Stomach smooth muscle (tissue), 2 donors: ENCODE measurements around the gene TADA2B.

ENCODE experiments used
- H3K27ac ChIP-seq: one replicate; pipeline ENCODE4 v1.7.0; 2013; ENCODE audit warnings: mild to moderate bottlenecking, low read length, inconsistent platforms
- H3K27me3 ChIP-seq, 2 donors: one replicate each; pipeline ENCODE4 v1.7.0; 2013; ENCODE audit warnings: low read length in 2 of 2; ENCODE audit not compliant: insufficient read depth in 2 of 2, control insufficient read depth in 1 of 2
- H3K36me3 ChIP-seq, 2 donors: one replicate each; pipeline ENCODE4 v1.7.0; 2013; ENCODE audit warnings: low read length in 2 of 2; ENCODE audit not compliant: control insufficient read depth in 2 of 2, insufficient read depth in 2 of 2
- H3K4me1 ChIP-seq: one replicate; pipeline ENCODE4 v1.7.0; 2013; ENCODE audit warnings: low read length; ENCODE audit not compliant: control insufficient read depth, insufficient read depth
- H3K4me3 ChIP-seq, 2 donors: one replicate each; pipeline ENCODE4 v1.7.0; 2013; ENCODE audit warnings: low read length in 2 of 2
- H3K9ac ChIP-seq, 2 donors: one replicate each; pipeline ENCODE4 v1.7.0; 2013; ENCODE audit warnings: low read length in 2 of 2, mild to moderate bottlenecking in 1 of 2
- H3K9me3 ChIP-seq, 2 donors: one replicate each; pipeline ENCODE4 v1.7.0; 2013; ENCODE audit warnings: low read length in 2 of 2; ENCODE audit not compliant: control insufficient read depth in 2 of 2
- donor health status: healthy.
- donor health status: Pancreatic carcinoma.

The TADA2B gene

GRCh38 chr4:7019367-7019766, 23.8 kb upstream of the TADA2B start:
- Histone ChIP-seq H3K4me3 (no peak overlapping the region), H3K27me3 (no peaks in the 10 kb centered on the region), H3K36me3 (peaks cover 33 to 58% of the 10 kb centered on the region in 2 donors), H3K4me1 (no peaks in the 10 kb centered on the region), H3K27ac (no peak overlapping the region), H3K9me3 (no peaks in the 10 kb centered on the region), H3K9ac (no peak overlapping the region)

DNA sequence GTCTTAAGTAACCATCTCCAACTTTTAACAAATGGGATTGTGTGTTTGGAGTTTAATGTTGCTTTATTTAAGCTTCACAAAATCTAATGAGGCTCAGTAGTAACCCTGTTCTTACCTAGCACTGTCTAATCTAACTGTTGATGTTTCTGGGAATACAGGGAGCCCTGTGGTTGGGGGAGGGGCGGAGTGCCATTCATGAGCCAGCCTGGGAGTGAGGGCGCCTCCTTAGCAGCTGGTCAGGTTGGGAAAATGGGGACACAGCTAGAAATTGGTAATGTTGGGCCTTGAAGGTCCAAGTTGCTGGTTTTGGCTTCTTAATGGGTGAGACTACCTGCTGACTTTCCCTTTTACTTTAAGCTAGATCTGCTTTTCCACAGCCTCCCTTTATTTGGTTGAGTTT, 22.9 kb upstream of the TADA2B start:
- H3K36me3 ChIP-seq = peaks cover 26 to 58% of the 10 kb centered on the region in 2 donors
- no peak overlapping the region for H3K27ac ChIP-seq
- no peak overlapping the region for H3K9ac ChIP-seq
- no peak overlapping the region for H3K4me3 ChIP-seq
- H3K4me1 ChIP-seq = no peaks in the 10 kb centered on the region
- no peaks in the 10 kb centered on the region for H3K27me3 ChIP-seq
- no peaks in the 10 kb centered on the region for H3K9me3 ChIP-seq

- Histone ChIP-seq H3K27me3 (no peaks in the 10 kb centered on the region), H3K36me3 (peaks cover 20 to 54% of the 10 kb centered on the region in 2 donors), H3K4me1 (no peaks in the 10 kb centered on the region), H3K9me3 (no peaks in the 10 kb centered on the region), H3K4me3 (no peak overlapping the region), H3K9ac (no peak overlapping the region), H3K27ac (no peak overlapping the region)
Measured at GRCh38 chr4:7020856-7021255, 22.3 kb upstream of the TADA2B start.

- Histone ChIP-seq H3K36me3 (peaks cover 15 to 51% of the 10 kb centered on the region in 2 donors), H3K9ac (no peak overlapping the region)
Measured at GRCh38 chr4:7021355-7021754, 21.8 kb upstream of the TADA2B start.

GRCh38 chr4:7021930-7022664, 21.1 kb upstream of the TADA2B start:
- H3K4me3 ChIP-seq = no peak overlapping the region
- no peak overlapping the region for H3K9ac ChIP-seq
- H3K36me3 ChIP-seq = peaks cover 13 to 47% of the 10 kb centered on the region in 2 donors
- H3K27me3 ChIP-seq = no peaks in the 10 kb centered on the region
- H3K4me1 ChIP-seq = no peaks in the 10 kb centered on the region
- no peaks in the 10 kb centered on the region for H3K9me3 ChIP-seq
- H3K27ac ChIP-seq = no peak overlapping the region

More at GRCh38 chr4:7021355-7021754, 21.8 kb upstream of the TADA2B start:
- no peaks in the 10 kb centered on the region for H3K9me3 ChIP-seq
- H3K27ac ChIP-seq = no peak overlapping the region
- no peaks in the 10 kb centered on the region for H3K27me3 ChIP-seq
- H3K4me3 ChIP-seq = no peak overlapping the region
- H3K4me1 ChIP-seq = no peaks in the 10 kb centered on the region

- no peak overlapping the region for H3K4me3 ChIP-seq
- no peaks in the 10 kb centered on the region for H3K9me3 ChIP-seq
- H3K27me3 ChIP-seq = no peaks in the 10 kb centered on the region
- no peak overlapping the region for H3K9ac ChIP-seq
- peaks cover 21 to 39% of the 10 kb centered on the region in 2 donors for H3K36me3 ChIP-seq
- H3K4me1 ChIP-seq = no peaks in the 10 kb centered on the region
- no peak overlapping the region for H3K27ac ChIP-seq
Measured at GRCh38 chr4:7023486-7023885, 19.7 kb upstream of the TADA2B start.

DNA sequence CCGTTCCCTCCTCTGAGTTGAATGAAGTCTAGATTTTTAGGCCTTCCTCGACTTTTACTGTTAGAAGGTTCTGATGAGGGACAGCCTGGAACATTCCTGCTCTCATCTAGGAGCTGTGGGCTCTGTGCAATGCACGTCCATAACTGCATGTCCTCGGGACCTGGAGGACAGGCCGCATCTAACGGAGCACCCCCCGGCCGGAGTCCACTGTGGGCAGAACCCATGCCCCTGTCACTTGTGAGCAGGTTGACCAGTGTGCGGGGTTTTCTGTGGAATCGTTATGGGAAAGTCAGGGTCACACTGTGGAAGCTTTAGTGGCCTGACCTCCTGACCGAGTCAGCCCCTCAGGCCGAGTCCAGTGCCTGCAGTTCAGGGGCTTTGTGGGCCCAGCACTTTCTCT, 19.3 kb upstream of the TADA2B start:
- Histone ChIP-seq H3K9me3 (no peaks in the 10 kb centered on the region), H3K27ac (no peak overlapping the region), H3K27me3 (no peaks in the 10 kb centered on the region), H3K9ac (no peak overlapping the region), H3K4me3 (no peak overlapping the region), H3K36me3 (peaks cover 21 to 36% of the 10 kb centered on the region in 2 donors), H3K4me1 (no peaks in the 10 kb centered on the region)

GRCh38 chr4:7024336-7024890, 18.8 kb upstream of the TADA2B start:
- Histone ChIP-seq H3K27ac (no peak overlapping the region), H3K36me3 (peaks cover 21 to 37% of the 10 kb centered on the region in 2 donors), H3K27me3 (no peaks in the 10 kb centered on the region), H3K9me3 (no peaks in the 10 kb centered on the region), H3K9ac (no peak overlapping the region), H3K4me3 (no peak overlapping the region), H3K4me1 (no peaks in the 10 kb centered on the region)

- H3K27me3 ChIP-seq = no peaks in the 10 kb centered on the region
- no peaks in the 10 kb centered on the region for H3K9me3 ChIP-seq
- peaks cover 24 to 39% of the 10 kb centered on the region in 2 donors for H3K36me3 ChIP-seq
- no peak overlapping the region for H3K4me3 ChIP-seq
- no peak overlapping the region for H3K27ac ChIP-seq
- no peaks in the 10 kb centered on the region for H3K4me1 ChIP-seq
- H3K9ac ChIP-seq = no peak overlapping the region
Measured at GRCh38 chr4:7025040-7025602, 18.1 kb upstream of the TADA2B start.

- H3K36me3 ChIP-seq = peaks cover 31 to 46% of the 10 kb centered on the region in 2 donors
Measured at GRCh38 chr4:7026107-7026506, 17.1 kb upstream of the TADA2B start.

GRCh38 chr4:7027284-7027683, 15.9 kb upstream of the TADA2B start:
- Histone ChIP-seq H3K4me1 (no peaks in the 10 kb centered on the region), H3K9me3 (no peaks in the 10 kb centered on the region), H3K27me3 (no peaks in the 10 kb centered on the region), H3K4me3 (no peak overlapping the region), H3K9ac (no peak overlapping the region), H3K27ac (no peak overlapping the region), H3K36me3 (peaks cover 31 to 52% of the 10 kb centered on the region in 2 donors)

More at GRCh38 chr4:7026107-7026506, 17.1 kb upstream of the TADA2B start:
- Histone ChIP-seq H3K9ac (no peak overlapping the region), H3K4me3 (no peak overlapping the region), H3K27me3 (no peaks in the 10 kb centered on the region), H3K9me3 (no peaks in the 10 kb centered on the region), H3K27ac (no peak overlapping the region), H3K4me1 (no peaks in the 10 kb centered on the region)
